Tibial nerve (tissue), 3 donors: ENCODE data around the gene USP34.

Experiments used
- EP300 ChIP-seq, 2 donors: sonication (generic); formaldehyde crosslinking; IDR thresholded peaks; one replicate each; pipeline ENCODE4 v1.6.1; 2017; ENCODE audit warnings: antibody characterized with exemption in 2 of 2, mild to moderate bottlenecking in 1 of 2
- POLR2A ChIP-seq, 2 donors: fragments of 450-650 bp; IDR thresholded peaks; one replicate each; pipeline ENCODE4 v1.6.1; 2017; ENCODE audit warnings: antibody characterized with exemption in 2 of 2, mild to moderate bottlenecking in 2 of 2, moderate library complexity in 2 of 2

DNA sequence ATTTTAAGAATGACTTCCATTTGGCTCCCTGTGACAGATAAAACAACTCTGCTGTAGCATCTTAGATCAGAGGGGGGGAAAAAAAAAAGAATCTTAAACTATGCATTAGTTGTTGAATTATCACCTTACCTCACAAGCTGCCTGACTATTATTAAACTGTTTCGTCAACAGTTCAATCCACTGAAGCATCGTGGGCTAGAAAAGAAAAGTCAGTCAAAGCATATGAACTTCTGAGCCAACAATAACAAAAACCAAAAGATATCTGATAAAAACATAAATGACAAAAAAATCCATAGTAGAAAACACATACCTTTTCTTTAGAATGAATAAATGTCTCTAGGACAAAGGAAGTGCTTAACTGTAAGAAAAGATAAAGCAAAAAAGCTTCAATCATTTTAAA lies 235.2 kb downstream of the USP34 start:
- TF ChIP-seq POLR2A (IDR thresholded peaks at IDR 0.05) (no peak), EP300 (IDR thresholded peaks at IDR 0.05) (no peak)
